ENCODE measurements around the gene PLAGL1.
"Not testable (repeated sequence)": the region's sequence is repeated elsewhere in the genome, so short reads cannot be mapped to it uniquely, and the experiment has no call there.

Gene PLAGL1

DNA sequence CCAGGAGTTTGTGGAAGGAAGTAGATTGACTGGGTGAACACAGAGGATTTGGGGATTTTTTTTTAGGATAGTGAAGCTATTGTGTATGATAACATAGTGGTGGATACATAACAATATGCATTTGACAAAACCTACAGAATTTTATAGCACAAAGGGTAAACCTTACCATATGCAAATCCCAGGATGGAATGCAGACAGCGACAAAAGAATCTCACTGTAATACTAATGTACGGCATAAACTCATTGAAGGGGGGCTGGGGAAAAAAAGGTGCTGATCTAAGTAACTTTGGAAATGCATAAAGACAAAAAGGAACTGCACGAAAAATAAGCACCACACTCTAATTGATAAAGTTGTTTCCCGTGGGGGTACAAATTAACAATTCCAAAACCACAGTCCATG lies 15.2 kb upstream of the PLAGL1 start:
- H3K9me3 ChIP-seq (ENCODE audit: severe bottlenecking), result peaks cover 4% of the 10 kb centered on the region
- ATAC-seq (ENCODE audit: low read depth), result no peak

DNA sequence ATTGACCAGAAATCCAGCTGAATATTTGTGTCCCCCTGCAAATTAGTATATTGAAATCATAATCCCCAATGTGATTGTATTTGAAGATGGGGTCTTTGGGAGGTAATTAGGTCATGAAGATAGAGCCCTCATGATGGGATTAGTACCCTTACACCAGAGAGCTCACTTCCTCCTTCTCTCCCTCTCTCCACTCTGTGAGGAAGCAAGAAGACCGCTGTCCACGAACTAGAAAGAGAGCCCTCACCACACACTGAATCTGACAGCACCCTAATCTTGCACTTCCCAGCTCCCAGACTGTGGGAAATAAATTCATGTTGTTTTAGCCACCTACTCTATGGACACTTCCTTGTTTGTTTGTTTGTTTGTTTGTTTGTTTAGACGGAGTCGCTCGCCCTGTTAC lies 11.9 kb upstream of the PLAGL1 start:
- DNase-seq (ENCODE audit: low spot score), result no peak
- Histone ChIP-seq H3K4me1 (ENCODE audit: insufficient read depth, poor library complexity, severe bottlenecking) (no peaks in the 10 kb centered on the region), H3K27me3 (ENCODE audit: insufficient read depth, poor library complexity, severe bottlenecking) (no peaks in the 10 kb centered on the region), H3K9me3 (ENCODE audit: severe bottlenecking) (peaks cover 4% of the 10 kb centered on the region), H3K36me3 (ENCODE audit: low read depth) (no peaks in the 10 kb centered on the region), H3K4me3 (ENCODE audit: severe bottlenecking) (no peak overlapping the region), H3K27ac (ENCODE audit: poor library complexity, severe bottlenecking) (no peak overlapping the region)
- TF ChIP-seq, protein P1, sequence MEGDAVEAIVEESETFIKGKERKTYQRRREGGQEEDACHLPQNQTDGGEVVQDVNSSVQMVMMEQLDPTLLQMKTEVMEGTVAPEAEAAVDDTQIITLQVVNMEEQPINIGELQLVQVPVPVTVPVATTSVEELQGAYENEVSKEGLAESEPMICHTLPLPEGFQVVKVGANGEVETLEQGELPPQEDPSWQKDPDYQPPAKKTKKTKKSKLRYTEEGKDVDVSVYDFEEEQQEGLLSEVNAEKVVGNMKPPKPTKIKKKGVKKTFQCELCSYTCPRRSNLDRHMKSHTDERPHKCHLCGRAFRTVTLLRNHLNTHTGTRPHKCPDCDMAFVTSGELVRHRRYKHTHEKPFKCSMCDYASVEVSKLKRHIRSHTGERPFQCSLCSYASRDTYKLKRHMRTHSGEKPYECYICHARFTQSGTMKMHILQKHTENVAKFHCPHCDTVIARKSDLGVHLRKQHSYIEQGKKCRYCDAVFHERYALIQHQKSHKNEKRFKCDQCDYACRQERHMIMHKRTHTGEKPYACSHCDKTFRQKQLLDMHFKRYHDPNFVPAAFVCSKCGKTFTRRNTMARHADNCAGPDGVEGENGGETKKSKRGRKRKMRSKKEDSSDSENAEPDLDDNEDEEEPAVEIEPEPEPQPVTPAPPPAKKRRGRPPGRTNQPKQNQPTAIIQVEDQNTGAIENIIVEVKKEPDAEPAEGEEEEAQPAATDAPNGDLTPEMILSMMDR (IDR thresholded peaks at IDR 0.05; ENCODE audit: poor library complexity, severe bottlenecking), result no peak
- no peak for ATAC-seq (ENCODE audit: low read depth)

More for the DNA sequence above, 15.2 kb upstream of the PLAGL1 start:
- no peaks in the 10 kb centered on the region for H3K4me1 ChIP-seq (ENCODE audit: insufficient read depth, poor library complexity, severe bottlenecking)
- H3K27ac ChIP-seq (ENCODE audit: poor library complexity, severe bottlenecking), result no peak overlapping the region
- no peak overlapping the region for H3K4me3 ChIP-seq (ENCODE audit: severe bottlenecking)
- H3K36me3 ChIP-seq (ENCODE audit: low read depth), result no peaks in the 10 kb centered on the region
- no peak for DNase-seq (ENCODE audit: low spot score)
- peaks cover 9% of the 10 kb centered on the region for H3K27me3 ChIP-seq (ENCODE audit: insufficient read depth, poor library complexity, severe bottlenecking)
- TF ChIP-seq, protein P1 (IDR thresholded peaks at IDR 0.05; ENCODE audit: poor library complexity, severe bottlenecking), result no peak

DNA sequence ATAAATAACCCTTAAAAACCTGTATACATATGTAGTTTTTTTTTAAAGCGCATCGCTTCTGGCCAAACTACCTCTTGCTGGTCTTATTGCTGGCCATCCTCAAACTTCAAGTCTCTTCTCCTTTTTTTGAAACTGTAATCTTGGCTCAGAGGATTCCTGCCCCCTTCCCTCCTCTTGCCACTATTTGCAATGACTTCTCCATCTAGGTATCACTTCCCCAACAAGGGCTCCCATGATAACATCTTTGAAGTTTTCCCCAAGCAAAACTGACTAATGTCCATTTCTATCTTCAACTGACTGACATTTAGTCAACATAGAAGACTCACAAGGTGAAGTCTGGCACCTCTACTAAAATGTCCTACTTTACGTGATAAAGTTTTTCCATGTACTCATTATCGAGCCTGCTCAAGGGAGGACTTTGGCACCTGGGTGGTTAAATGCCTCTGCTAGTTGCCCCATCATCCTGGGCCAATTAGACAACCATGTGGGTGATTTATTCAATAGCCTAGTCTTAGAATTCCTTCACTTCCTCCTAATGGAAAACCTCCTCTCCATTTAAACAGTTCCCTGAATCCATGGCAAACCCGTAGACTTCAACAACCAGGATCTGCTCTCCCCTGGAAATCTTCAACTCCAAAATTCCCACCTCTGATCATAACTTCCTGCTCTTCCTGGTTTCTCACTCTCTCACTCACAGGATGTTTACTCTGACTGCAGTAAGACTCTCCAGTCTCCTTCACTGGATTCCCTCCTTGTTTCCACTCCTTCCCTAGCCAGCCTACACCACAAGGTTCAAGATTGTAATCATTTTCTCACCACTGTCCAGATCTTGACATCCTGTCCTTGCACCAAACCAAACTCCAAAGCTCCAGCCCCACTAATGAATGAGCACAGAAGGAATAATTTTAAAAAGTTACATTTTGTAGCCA lies 9.4 kb upstream of the PLAGL1 start:
- Histone ChIP-seq H3K27me3 (ENCODE audit: insufficient read depth, poor library complexity, severe bottlenecking) (no peaks in the 10 kb centered on the region), H3K4me3 (ENCODE audit: severe bottlenecking) (no peak overlapping the region), H3K4me1 (ENCODE audit: insufficient read depth, poor library complexity, severe bottlenecking) (no peaks in the 10 kb centered on the region), H3K9me3 (ENCODE audit: severe bottlenecking) (peaks cover 3% of the 10 kb centered on the region), H3K27ac (ENCODE audit: poor library complexity, severe bottlenecking) (no peak overlapping the region), H3K36me3 (ENCODE audit: low read depth) (no peaks in the 10 kb centered on the region)
- no peak for ATAC-seq (ENCODE audit: low read depth)
- DNase-seq (ENCODE audit: low spot score), result no peak
- TF ChIP-seq, protein P1 (IDR thresholded peaks at IDR 0.05; ENCODE audit: poor library complexity, severe bottlenecking), result no peak

DNA sequence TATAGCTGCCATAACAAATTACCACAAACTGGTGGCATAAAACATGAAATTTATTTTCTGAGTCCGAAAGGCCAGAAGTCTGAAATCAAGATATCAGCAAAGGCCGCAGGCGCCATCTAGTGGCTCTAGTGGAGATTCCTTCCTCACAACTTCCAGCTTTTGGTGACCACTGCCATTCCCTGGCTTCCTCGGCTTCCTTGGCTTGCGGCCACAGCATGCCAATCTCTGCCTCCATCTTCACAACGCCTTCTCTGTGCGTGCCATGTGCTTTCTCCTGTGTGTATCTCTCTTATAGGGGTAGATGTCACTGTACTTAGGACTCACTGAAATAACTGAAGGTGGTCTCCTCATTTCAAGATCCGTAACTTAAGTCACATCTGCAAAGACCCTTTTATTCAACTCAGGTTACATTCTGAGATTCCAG lies 5.4 kb upstream of the PLAGL1 start:
- no peaks in the 10 kb centered on the region for H3K36me3 ChIP-seq (ENCODE audit: low read depth)
- no peaks in the 10 kb centered on the region for H3K4me1 ChIP-seq (ENCODE audit: insufficient read depth, poor library complexity, severe bottlenecking)
- H3K27ac ChIP-seq (ENCODE audit: poor library complexity, severe bottlenecking), result no peak overlapping the region
- DNase-seq (ENCODE audit: low spot score) (peak; percentile 61), ATAC-seq (ENCODE audit: low read depth) (peak; percentile 60)
- no peaks in the 10 kb centered on the region for H3K27me3 ChIP-seq (ENCODE audit: insufficient read depth, poor library complexity, severe bottlenecking)
- H3K9me3 ChIP-seq (ENCODE audit: severe bottlenecking), result no peaks in the 10 kb centered on the region
- H3K4me3 ChIP-seq (ENCODE audit: severe bottlenecking), result no peak overlapping the region
- TF ChIP-seq, protein P1 (IDR thresholded peaks at IDR 0.05; ENCODE audit: poor library complexity, severe bottlenecking), result peak; percentile 96

DNA sequence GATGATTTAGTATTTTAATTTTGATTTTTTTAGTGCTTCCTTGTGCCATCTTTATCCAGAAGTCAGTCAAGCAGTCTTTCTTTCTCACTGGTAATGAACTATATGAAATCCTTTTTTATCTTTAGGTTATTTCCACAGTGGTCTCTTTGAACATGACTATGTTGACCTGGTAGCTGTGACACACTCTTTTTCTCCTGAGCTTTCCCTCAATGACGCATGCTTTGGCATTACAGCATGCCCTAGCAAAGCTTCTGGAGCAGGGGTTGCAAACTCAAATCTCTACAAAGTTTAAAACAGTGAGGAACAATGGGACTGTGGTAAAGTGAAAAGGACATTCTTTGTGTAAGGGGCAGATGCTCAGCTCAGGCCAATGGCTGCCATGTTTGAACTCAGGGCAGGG lies 4.5 kb upstream of the PLAGL1 start:
- Histone ChIP-seq H3K4me1 (ENCODE audit: insufficient read depth, poor library complexity, severe bottlenecking) (no peaks in the 10 kb centered on the region), H3K27ac (ENCODE audit: poor library complexity, severe bottlenecking) (no peak overlapping the region), H3K27me3 (ENCODE audit: insufficient read depth, poor library complexity, severe bottlenecking) (no peaks in the 10 kb centered on the region), H3K36me3 (ENCODE audit: low read depth) (no peaks in the 10 kb centered on the region), H3K4me3 (ENCODE audit: severe bottlenecking) (no peak overlapping the region), H3K9me3 (ENCODE audit: severe bottlenecking) (no peaks in the 10 kb centered on the region)
- DNase-seq (ENCODE audit: low spot score) (no peak), ATAC-seq (ENCODE audit: low read depth) (no peak)
- TF ChIP-seq, protein P1 (IDR thresholded peaks at IDR 0.05; ENCODE audit: poor library complexity, severe bottlenecking), result no peak

DNA sequence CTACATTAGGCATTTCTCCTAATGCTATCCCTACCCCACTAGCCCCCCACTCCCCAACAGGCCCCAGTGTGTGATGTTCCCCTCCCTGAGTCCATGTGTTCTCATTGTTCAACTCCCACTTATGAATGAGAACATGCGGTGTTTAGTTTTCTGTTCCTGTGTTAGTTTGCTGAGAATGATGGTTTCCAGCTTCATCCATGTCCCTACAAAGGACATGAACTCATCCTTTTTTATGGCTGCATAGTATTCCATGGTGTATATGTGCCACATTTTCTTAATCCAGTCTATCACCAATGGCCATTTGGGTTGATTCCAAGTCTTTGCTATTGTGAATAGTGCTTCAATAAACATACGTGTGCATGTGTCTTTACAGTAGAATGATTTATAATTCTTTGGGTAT lies 1.6 kb upstream of the PLAGL1 start:
- H3K9me3 ChIP-seq (ENCODE audit: severe bottlenecking); H3K27me3 ChIP-seq (ENCODE audit: insufficient read depth, poor library complexity, severe bottlenecking); H3K27ac ChIP-seq (ENCODE audit: poor library complexity, severe bottlenecking); H3K4me3 ChIP-seq (ENCODE audit: severe bottlenecking); DNase-seq (ENCODE audit: low spot score); H3K36me3 ChIP-seq (ENCODE audit: low read depth); H3K4me1 ChIP-seq (ENCODE audit: insufficient read depth, poor library complexity, severe bottlenecking); ATAC-seq (ENCODE audit: low read depth): not testable (repeated sequence)
